GM13976 (cell line): ENCODE data around the gene ALG8.
"Not testable (repeated sequence)": the region's sequence is repeated elsewhere in the genome, so short reads cannot be mapped to it uniquely, and the experiment has no call there.

Experiments used
- DNase-seq: peaks from one replicate; pipeline ENCODE4 v3.0.0; 2012; ENCODE audit warnings: low spot score
- CTCF ChIP-seq: IDR thresholded peaks from 2 replicates; pipeline ENCODE4 v1.5.1; 2012; ENCODE audit warnings: borderline replicate concordance, mild to moderate bottlenecking; ENCODE audit not compliant: insufficient read depth; ENCODE audit errors: extremely low read depth, missing control alignments, control extremely low read depth
- in situ Hi-C: fragments of 300-500 bp; cut with MboI; formaldehyde crosslinking; loops from one replicate; pipeline ENCODE4 v1.12.0; 2022; ENCODE audit warnings: low sequenced_read_pairs, mixed read lengths, inconsistent platforms; ENCODE audit not compliant: unreplicated experiment

ALG8 gene

GRCh38 chr11:78109081-78110015 lies 30.1 kb downstream of the ALG8 start:
- no peak for DNase-seq
- no peak for TF ChIP-seq CTCF
- in situ Hi-C loops: no loop called here

GRCh38 chr11:78100676-78101472 lies 38.6 kb downstream of the ALG8 start:
- in situ Hi-C loops: no loop called here
- TF ChIP-seq CTCF: no peak
- no peak for DNase-seq

GRCh38 chr11:78100261-78100660 lies 39.2 kb downstream of the ALG8 start:
- DNase-seq: no peak
- in situ Hi-C loops: no loop called here
- no peak for TF ChIP-seq CTCF

- no peak for TF ChIP-seq CTCF
- in situ Hi-C loops: no loop called here
- DNase-seq: no peak
Measured at GRCh38 chr11:78099666-78100065, 39.8 kb downstream of the ALG8 start.

- in situ Hi-C loops: no loop called here
- no peak for TF ChIP-seq CTCF
- no peak for DNase-seq
Measured at GRCh38 chr11:78097666-78098385, 41.6 kb downstream of the ALG8 start.

GRCh38 chr11:78094250-78094649 lies 45.2 kb downstream of the ALG8 start:
- TF ChIP-seq CTCF: no peak
- in situ Hi-C loops: no loop called here

GRCh38 chr11:78086521-78087074 lies 52.8 kb downstream of the ALG8 start:
- in situ Hi-C loops, DNase-seq: not testable (repeated sequence)

More at GRCh38 chr11:78094250-78094649, 45.2 kb downstream of the ALG8 start:
- DNase-seq: peak; percentile 40
